ENCODE data around the gene MOB4. TPM values are rescaled to one million over a fixed set of nuclear protein-coding genes. Genes with fewer than 3 reads are reported as not detected.

MOB4 gene
- total RNA-seq, 1 experiment from 2014 or later, result 31.1 TPM

GRCh38 chr2:197515315-197515738 lies 539 bp upstream of the MOB4 start:
- Mint-ChIP-seq H3K27ac (ENCODE audit: unreplicated experiment) (peak overlapping the region; percentile 91), H3K36me3 (ENCODE audit: insufficient read depth, unreplicated experiment) (peaks cover 17% of the 10 kb centered on the region), H3K9me3 (ENCODE audit: unreplicated experiment) (no peaks in the 10 kb centered on the region), H3K4me3 (ENCODE audit: unreplicated experiment) (peak overlapping the region; percentile 95), H3K27me3 (ENCODE audit: insufficient read depth, unreplicated experiment) (no peaks in the 10 kb centered on the region), H3K4me1 (ENCODE audit: low read depth, unreplicated experiment) (peaks cover 9% of the 10 kb centered on the region)
- peak overlapping the region; percentile 99 for H3K4me3 ChIP-seq (ENCODE audit: low read depth, low read length)
- H3K27me3 ChIP-seq (replicated peaks; ENCODE audit: control insufficient read depth, insufficient read depth, low read length), result no peaks in the 10 kb centered on the region
- intact Hi-C loops (cut with micrococcal nuclease; ENCODE audit: unreplicated experiment), result loop anchor here (5.0 kb wide), 2 partner anchors 78 to 192 kb away; partner anchors contain the start of genes MARS2 and SF3B1
- H3K36me3 ChIP-seq (ENCODE audit: control insufficient read depth, insufficient read depth, low read length), result no peaks in the 10 kb centered on the region
- ChIA-PET CTCF (interaction anchor here (1.1 to 1.8 kb wide), 2 partner anchors 14 to 62 kb away, joined by 5 to 6 read pairs; no protein-coding TSS in a partner anchor), POLR2A (interaction anchor here (1.3 to 3.5 kb wide), 2 partner anchors 15 to 62 kb away, joined by 10 to 36 read pairs; partner anchors contain the start of genes COQ10B, HSPD1 and HSPE1)
- H3K9me3 ChIP-seq, result peaks cover 2% of the 10 kb centered on the region; the same call in 1 of the 2 replicates
- TF ChIP-seq CTCF (IDR thresholded peaks at IDR 0.05; ENCODE audit: insufficient read depth in 1 of 2, low read depth in 1 of 2, low read length in 1 of 2, severe bottlenecking in 1 of 2, unreplicated experiment in 1 of 2), result no peak
- peaks cover 15% of the 10 kb centered on the region for H3K4me1 ChIP-seq
- no peak for DNase-seq
- BruUV-seq (replicated peaks), result TSS peak; percentile 78

- Mint-ChIP-seq H3K4me1 (ENCODE audit: low read depth, unreplicated experiment) (peaks cover 9% of the 10 kb centered on the region), H3K27ac (ENCODE audit: unreplicated experiment) (peak overlapping the region; percentile 91), H3K4me3 (ENCODE audit: unreplicated experiment) (peak overlapping the region; percentile 95), H3K27me3 (ENCODE audit: insufficient read depth, unreplicated experiment) (no peaks in the 10 kb centered on the region), H3K9me3 (ENCODE audit: unreplicated experiment) (peaks cover 10% of the 10 kb centered on the region), H3K36me3 (ENCODE audit: insufficient read depth, unreplicated experiment) (peaks cover 26% of the 10 kb centered on the region)
- no peak for TF ChIP-seq CTCF (IDR thresholded peaks at IDR 0.05; ENCODE audit: insufficient read depth in 1 of 2, low read depth in 1 of 2, low read length in 1 of 2, severe bottlenecking in 1 of 2, unreplicated experiment in 1 of 2)
- DNase-seq, result peak; percentile 50 to 53
- Histone ChIP-seq H3K36me3 (ENCODE audit: control insufficient read depth, insufficient read depth, low read length) (no peaks in the 10 kb centered on the region), H3K4me1 (peaks cover 15% of the 10 kb centered on the region), H3K4me3 (ENCODE audit: low read depth, low read length) (peak overlapping the region; percentile 99), H3K9me3 (peaks cover 4% of the 10 kb centered on the region; the same call in 1 of the 2 replicates), H3K27me3 (replicated peaks; ENCODE audit: control insufficient read depth, insufficient read depth, low read length) (no peaks in the 10 kb centered on the region)
- intact Hi-C loops (cut with micrococcal nuclease; ENCODE audit: unreplicated experiment), result loop anchor here (1.0 to 5.0 kb wide), 3 partner anchors 16 to 191 kb away; partner anchors contain the start of genes HSPE1, MARS2 and SF3B1
- ChIA-PET CTCF (interaction anchor here (1.1 to 1.8 kb wide), 2 partner anchors 15 to 63 kb away, joined by 5 to 6 read pairs; no protein-coding TSS in a partner anchor), POLR2A (interaction anchor here (0.6 to 3.5 kb wide), 4 partner anchors 16 to 83 kb away, joined by 3 to 36 read pairs (median 8); partner anchors contain the start of genes COQ10B, HSPD1, HSPE1 and SF3B1)
- no TSS peak for BruUV-seq (replicated peaks)
Observed at GRCh38 chr2:197516393-197516761, 511 bp downstream of the MOB4 start.

GRCh38 chr2:197517150-197517549 lies 1.3 kb downstream of the MOB4 start:
- POLR2A ChIA-PET, result interaction anchor here (1.1 to 3.5 kb wide), 2 partner anchors 17 to 82 kb away, joined by 6 to 36 read pairs; partner anchors contain the start of genes HSPD1, HSPE1 and SF3B1
- H3K4me1 Mint-ChIP-seq (ENCODE audit: low read depth, unreplicated experiment), result peaks cover 9% of the 10 kb centered on the region
- no peak for DNase-seq
- CTCF ChIA-PET, result no interaction called here
- H3K4me3 Mint-ChIP-seq (ENCODE audit: unreplicated experiment), result peak overlapping the region; percentile 95
- Histone ChIP-seq H3K36me3 (ENCODE audit: control insufficient read depth, insufficient read depth, low read length) (no peaks in the 10 kb centered on the region), H3K4me1 (peaks cover 15% of the 10 kb centered on the region), H3K9me3 (peaks cover 4% of the 10 kb centered on the region; the same call in 1 of the 2 replicates), H3K4me3 (ENCODE audit: low read depth, low read length) (peak overlapping the region; percentile 99), H3K27me3 (replicated peaks; ENCODE audit: control insufficient read depth, insufficient read depth, low read length) (no peaks in the 10 kb centered on the region)
- peaks cover 26% of the 10 kb centered on the region for H3K36me3 Mint-ChIP-seq (ENCODE audit: insufficient read depth, unreplicated experiment)
- TF ChIP-seq CTCF (IDR thresholded peaks at IDR 0.05; ENCODE audit: insufficient read depth in 1 of 2, low read depth in 1 of 2, low read length in 1 of 2, severe bottlenecking in 1 of 2, unreplicated experiment in 1 of 2), result no peak
- no peaks in the 10 kb centered on the region for H3K27me3 Mint-ChIP-seq (ENCODE audit: insufficient read depth, unreplicated experiment)
- no TSS peak for BruUV-seq (replicated peaks)
- peaks cover 10% of the 10 kb centered on the region for H3K9me3 Mint-ChIP-seq (ENCODE audit: unreplicated experiment)
- no peak overlapping the region for H3K27ac Mint-ChIP-seq (ENCODE audit: unreplicated experiment)
- intact Hi-C loops (cut with micrococcal nuclease; ENCODE audit: unreplicated experiment), result loop anchor here (5.0 kb wide), 2 partner anchors 80 to 190 kb away; partner anchors contain the start of genes MARS2 and SF3B1
